Sciatic nerve (tissue), 2 donors: ENCODE data around the gene OMG. TPM values are rescaled to one million over a fixed set of nuclear protein-coding genes. Genes with fewer than 3 reads are reported as not detected.
"Not testable (repeated sequence)": the region's sequence is repeated elsewhere in the genome, so short reads cannot be mapped to it uniquely, and the experiment has no call there.

Experiments
- ATAC-seq: fragments of 200-7000 bp; cut with Tn5 transposase; one replicate; pipeline ENCODE4 v1.9.1; 2020; ENCODE audit warnings: mild to moderate bottlenecking, moderate library complexity
- DNase-seq: peaks from one replicate; pipeline ENCODE4 v3.0.0-alpha.2; 2020; ENCODE audit warnings: low spot score
- intact Hi-C: fragments of 100-400 bp; cut with DNase I; formaldehyde crosslinking; loops from one replicate; pipeline ENCODE4 v1.14.2; 2022
- total RNA-seq: library from RNA; stranded (reverse); fragmentation: NEBNext Ultra II Directional; extraction: Animal tissue kit (Norgen Biotek cat#: 25700); gene quantifications from one replicate; pipeline ENCODE4 v1.2.1, GENCODE V29; 2021
- donor health status: DM: no; HTN: no; CAD: no.
- donor health status: DM: no; HTN: no; CAD: no.

Gene OMG
- total RNA-seq, 1 donor from 2014 or later = 0.94 TPM

DNA sequence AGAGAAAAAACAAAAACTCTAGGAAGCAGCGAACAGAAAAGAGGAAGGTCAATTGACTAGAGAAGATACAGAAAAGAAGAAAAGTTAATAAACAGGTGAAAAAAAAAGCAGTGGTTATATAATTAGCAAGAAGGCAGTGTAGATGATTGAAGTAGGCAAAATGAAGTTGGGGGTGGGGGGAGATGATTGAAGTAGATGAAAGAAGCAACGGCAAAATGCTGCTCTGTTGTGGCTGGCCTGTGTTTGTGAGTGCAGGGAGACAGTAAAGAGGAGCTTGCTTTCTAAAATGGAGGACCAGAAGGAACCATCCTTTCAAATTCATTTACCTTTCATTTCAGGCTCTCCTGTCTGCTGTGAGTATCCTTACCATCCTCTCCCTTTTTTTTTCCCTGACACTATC is 13.2 kb upstream of the OMG start:
- intact Hi-C loops = no loop called here
- no peak for ATAC-seq
- no peak for DNase-seq

DNA sequence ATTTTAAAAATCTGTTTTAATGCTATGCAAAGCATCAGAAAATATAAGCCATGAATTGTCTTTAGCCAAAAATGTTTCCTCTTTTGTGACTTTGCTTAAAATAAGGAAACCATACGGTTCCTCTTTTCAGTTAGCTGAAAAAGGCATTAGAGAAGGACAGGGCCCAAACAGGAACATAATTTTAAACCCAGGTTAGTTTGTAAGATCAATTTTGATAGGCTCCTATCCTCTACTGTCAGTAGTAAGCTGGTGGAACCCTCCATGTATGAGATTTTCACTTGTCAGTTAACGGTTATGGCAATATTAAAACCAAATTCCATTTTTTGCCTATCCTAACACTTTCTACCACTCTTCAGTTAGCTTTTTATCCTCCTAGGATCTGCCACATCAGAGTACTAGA is 12.5 kb upstream of the OMG start:
- intact Hi-C loops = no loop called here
- ATAC-seq = peak; percentile 68

DNA sequence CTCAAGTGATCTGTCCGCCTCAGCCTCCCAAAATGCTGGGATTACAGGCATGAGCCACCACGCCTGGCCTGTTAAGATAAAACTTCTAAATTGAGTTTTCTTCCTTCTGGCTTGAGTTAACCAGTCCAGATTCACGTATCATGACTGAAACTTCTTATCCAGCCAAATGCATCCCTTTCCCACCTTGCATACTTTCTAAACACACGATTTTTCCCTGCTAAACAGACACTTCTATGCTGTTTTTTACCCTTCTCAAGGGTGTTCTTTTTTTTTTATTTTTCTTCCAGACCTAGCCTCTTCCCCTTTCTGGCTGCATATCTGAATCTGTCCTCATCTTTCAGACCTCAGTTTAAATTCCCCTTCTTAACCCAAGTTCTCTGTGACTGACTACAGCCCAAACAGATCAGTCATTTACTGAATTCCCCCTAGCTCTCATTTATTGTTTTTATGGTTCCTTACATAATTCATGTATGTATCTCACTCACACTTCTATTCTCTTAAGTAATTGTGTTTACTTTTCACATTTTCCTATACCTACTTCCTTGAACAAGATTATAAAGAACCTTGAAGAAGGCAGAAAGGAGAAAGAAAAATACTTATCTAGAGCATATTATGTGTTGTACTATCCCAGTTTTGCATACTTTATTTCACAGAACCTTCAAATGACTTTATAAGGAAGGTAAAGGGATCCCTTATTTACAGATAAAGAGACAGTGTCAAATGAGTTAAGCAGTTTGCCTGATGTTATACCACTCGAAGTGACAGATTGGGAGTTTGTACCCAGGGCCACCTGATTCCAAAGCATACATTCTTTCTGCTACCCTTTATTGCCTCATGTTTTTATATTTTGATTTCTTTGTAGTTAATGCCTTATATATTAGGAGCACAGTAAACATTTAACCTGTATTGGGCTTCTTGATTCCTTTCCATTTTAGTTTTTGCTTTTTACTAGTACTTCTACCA is 11.6 kb upstream of the OMG start:
- intact Hi-C loops = no loop called here
- no peak for DNase-seq
- no peak for ATAC-seq

More for the DNA sequence above, 12.5 kb upstream of the OMG start:
- DNase-seq = no peak

DNA sequence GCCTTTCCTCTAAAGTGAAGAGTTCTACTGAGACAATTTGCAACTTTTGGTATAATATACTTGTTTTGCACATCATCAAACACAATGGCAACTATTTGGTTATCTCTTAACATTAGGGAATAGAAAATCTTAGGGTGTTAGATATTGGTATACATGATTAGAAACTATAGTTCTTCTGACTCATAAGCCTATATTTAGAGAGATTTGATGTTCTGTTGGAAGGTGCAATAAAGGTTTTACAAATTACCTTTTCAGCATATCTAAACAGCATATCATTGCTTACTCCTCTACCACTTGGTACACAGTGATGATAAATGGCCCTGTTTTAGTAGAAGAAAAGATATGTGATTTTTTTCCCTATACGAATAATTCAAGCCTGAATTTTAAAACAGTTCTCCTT is 10.6 kb upstream of the OMG start:
- intact Hi-C loops = no loop called here
- DNase-seq (no peak), ATAC-seq (no peak)

DNA sequence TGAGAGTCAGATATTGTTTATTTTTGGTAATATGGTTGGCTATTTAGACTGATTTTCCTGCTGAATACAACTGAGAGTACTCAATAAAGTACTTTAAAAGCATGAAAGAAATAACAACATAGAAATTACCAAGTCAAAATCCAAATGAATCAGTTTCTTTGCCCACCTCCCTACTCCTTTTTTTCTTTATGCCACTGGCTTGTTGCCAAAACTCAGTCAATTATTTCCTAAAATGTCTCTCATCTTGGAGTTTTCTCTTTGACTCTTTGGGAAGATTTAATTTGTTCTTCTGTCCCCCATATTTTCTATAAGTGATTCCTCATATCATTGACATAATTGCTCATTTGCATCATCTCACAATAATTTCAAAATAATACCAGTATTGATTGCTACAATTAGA is 2.6 kb upstream of the OMG start:
- intact Hi-C loops = no loop called here
- ATAC-seq = no peak

DNA sequence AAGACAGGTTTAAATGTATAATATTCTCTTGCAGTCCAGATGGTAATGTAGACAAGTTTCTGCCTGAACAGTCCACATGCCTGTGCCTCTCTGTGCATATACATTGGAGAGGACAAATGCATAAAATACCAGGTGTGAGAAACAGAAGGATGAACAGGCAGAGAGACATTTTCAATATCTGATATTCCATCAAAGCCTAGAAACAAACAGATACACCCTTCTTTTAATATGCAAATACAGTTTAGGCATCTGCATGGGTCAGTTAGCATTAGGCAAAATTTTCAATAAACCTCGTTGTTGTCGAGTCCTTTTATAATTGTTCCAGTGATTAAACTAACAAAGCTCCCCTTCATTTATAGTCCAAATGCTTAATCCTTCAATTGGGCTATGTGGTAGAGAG is 897 bp downstream of the OMG start:
- DNase-seq = no peak
- ATAC-seq = no peak
- intact Hi-C loops = no loop called here

More for the DNA sequence above, 2.6 kb upstream of the OMG start:
- no peak for DNase-seq

DNA sequence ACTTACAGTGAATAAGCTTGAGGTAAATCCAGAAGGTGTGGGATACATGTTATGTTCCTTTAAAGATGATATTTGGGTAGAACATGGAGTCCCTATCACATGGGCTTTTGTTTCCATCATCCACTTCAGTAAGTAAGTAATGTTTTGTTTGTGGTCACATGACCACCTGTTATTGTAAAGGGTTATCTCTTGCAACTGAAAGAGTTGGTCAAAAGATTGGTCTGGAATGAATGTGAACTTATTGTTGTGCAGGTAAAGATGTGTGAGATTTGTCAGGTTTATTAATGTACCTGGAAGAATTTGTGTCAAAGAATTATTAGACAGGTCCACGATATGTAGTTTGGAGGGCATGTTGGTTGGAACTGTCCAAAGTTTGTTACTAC is 1.6 kb downstream of the OMG start:
- intact Hi-C loops = no loop called here
- DNase-seq = no peak
- ATAC-seq = no peak

DNA sequence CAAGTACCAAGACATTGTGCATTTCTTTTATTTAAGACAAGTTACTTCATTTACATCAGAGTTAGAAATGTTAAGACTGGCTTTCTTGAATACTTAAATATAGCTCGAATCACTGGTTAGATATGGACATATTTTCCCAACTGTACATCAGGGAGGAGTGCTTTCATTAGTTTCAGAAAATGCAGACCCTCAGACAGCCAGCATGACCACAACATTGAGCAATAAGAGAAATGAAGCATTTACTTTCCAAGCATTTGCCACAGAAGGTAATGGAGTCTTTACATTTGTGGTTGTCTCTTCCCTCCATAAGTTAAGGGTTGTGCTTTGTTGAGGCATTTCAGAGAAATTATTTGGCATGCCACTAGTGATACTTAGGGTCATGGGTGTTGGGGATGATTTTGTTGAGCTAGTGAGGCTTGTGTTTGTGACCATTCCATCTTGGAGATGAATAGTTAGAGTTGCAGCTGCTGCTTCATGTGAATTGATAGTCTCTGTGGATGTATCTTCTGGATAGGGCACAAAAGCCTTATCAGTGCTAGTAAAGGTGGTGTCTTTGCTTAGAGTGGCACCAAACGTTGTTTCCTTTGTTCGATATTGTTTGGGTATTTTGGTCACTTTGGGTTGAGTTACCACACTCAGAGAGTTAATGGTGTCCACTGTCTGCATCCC is 2.1 kb downstream of the OMG start:
- no peak for ATAC-seq
- DNase-seq = no peak
- intact Hi-C loops = no loop called here

DNA sequence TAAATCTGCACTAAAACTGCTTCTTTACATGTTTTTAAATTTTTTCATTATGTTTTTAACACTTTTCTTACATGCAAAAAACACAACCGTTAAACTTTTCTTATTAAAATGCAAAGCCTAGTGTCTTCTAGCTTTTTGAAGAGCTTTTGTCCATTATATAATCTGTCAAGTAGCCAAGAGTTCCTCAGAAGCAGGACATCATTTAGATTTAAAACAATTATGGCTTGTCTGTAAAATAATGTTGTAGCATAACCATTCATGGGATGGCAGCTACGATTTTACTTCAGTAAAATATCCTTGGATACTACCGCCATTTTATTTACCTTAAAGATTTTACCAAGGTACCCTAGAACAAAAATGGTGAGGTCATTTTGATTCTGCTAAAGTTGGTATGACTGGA is 2.8 kb downstream of the OMG start:
- DNase-seq = no peak
- ATAC-seq = no peak
- intact Hi-C loops = no loop called here

DNA sequence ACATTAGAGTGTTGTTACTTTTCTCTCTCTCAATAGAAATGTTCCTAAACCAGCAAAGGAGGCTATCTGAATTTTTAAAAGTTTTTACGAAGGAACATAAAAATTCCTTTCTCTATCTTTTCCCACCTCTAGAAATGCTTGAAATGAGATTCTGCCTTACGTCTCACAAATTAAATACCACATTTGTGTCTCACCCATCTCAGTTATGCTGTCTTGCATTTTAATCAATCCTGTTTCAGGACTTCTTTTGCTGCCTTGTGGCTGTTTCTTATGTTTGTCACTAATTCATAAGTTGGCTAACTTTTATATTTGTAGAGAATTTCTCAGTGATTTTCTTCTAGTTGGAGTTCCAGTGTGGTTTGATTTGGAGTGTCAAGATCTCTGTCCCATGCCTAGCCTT is 3.5 kb downstream of the OMG start:
- intact Hi-C loops = no loop called here
- DNase-seq (no peak), ATAC-seq (no peak)

DNA sequence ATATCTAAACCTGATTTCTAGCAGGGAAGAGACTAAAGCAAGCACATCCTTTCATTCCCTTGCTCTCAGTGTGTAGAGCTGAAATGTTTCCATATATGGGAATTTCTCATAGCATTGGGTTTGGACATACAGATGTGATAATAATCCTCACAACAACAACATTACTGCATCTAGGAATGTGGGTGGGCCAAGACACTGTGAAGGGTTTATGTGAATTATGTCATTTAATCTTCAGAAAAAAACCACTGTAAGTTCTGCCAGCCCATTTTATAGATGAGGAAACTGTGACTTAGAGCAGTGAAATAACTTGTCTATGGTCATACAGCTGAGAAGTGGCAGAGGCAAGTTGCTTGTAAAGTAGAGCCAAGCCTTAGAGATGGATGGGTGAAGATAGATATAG is 5.2 kb downstream of the OMG start:
- ATAC-seq (no peak), DNase-seq (no peak)
- intact Hi-C loops = no loop called here

DNA sequence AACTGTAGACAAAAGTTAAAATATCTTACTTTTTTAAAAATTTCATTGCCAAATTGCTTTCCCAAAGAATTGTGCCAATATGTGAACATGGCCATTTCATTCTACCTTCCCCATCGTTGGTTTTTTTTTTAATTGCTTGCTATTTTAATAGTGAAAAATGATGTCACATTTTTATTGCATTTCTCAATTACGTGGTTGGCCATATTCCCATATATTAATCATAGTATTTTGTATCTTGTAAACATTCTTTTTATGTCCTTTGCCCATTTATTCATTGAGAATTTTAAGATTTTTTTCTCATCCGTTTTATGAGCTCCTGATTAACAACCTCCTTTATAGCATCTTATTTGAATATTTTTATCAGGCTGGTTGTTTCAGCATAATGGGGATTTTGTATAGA is 7.2 kb downstream of the OMG start:
- ATAC-seq (no peak), DNase-seq (no peak)
- intact Hi-C loops = no loop called here

DNA sequence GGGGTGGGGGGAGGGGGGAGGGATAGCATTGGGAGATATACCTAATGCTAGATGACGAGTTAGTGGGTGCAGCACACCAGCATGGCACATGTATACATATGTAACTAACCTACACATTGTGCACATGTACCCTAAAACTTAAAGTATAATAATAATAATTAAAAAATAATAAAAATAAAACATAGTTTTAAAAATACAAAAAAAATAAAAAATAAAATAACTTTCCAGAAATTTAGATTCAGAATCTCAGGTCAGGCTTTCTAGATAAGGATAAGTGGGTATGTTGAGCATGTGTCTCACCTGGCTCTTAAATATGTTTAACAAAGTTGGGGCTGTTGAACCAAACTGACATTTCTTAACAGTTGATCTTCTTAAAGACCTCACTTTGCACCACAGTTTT is 9.1 kb downstream of the OMG start:
- ATAC-seq, intact Hi-C loops, DNase-seq: not testable (repeated sequence)

DNA sequence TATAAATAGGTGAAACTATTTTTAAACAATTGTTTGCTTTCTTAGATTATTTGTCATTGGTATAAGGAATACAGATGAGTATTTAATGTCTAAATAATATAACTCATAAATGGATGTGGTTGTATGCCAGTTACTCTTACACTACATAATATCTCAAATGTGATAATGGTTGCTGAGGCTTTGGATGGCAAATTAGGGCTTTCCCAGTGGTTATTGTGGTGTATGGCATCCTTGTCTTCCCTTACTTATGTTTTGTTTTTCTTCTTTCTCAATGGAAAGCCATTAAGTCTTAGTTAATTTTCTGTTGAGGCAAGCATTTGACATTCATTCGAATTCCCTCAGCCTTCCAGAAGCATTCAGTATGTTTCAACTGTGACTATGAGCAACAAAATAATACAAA is 10.5 kb downstream of the OMG start:
- intact Hi-C loops = no loop called here
- DNase-seq (no peak), ATAC-seq (no peak)

DNA sequence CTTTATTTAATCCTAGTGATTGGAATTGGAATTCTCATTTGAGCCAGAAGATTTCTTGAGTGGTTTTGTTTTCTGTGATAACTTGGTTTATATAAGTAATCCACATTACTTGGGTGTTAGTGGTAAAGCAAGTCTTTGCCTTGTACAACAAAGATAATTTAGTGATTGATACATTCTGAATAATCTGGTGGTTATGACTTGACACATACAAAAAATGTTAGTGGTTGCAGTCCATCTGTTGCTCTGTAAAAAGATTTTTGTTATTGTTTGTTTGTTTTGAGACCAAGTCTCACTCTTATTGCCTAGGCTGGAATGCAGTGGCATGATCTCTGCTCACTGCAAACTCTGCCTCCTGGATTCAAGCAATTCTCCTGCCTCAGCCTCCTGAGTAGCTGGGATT is 13.2 kb downstream of the OMG start:
- intact Hi-C loops = no loop called here
- no peak for ATAC-seq
- no peak for DNase-seq

DNA sequence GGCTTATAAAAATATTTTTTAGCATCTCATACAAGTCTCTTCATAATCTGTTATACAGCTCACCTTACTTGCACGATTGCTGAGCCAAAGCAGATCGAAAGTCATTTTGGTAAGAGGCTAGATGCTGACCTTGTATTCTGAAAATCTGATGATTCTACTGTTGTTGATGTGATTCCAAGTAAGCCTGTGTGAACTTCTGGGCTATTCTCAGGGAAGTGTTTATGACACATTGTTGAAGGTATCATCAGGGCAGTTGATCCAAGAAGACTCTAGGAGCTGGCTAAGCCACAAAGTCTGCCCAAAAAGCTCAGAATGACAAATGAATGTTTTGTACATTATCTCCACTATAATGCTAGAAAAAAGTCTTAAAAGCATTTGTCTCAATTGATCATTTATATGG is 16.0 kb downstream of the OMG start:
- DNase-seq (no peak), ATAC-seq (no peak)
- intact Hi-C loops = no loop called here

DNA sequence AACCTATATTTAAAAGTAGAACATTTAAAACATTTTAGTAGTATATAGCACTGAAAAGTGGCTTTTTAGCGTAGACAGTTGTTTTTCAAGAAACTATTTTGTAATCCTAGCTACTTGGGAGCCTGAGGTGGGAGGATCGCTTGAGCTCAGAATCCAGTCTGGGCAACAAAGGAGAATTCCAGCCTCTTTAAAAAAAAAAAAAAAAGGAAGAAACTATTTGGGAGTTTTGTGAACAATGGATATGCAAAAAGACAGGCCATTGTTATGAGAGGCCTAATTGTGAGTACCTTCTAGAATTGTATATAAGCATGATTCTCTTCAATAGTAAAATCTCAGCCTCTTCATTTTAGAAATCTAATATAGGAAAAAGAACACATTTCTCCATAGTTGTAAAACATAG is 17.6 kb downstream of the OMG start:
- intact Hi-C loops = no loop called here
- DNase-seq = no peak
- no peak for ATAC-seq

DNA sequence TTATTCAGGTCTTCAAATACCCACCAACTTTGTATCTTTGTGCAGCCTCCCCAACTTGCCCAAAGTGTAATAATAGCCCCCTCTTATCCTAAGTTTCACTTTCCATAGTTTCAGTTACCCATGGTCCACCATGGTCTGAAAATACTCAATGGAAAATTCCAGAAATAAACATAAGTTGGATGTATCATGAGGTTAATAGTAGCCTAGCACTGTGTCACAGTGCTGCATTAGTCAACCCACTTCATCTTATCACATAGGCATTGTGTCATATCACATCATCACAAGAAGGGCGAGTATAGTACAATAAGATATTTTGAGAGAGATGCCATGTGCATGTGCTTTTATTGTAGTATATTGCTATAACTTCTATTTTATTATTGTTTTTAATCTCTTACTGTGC is 21.9 kb downstream of the OMG start:
- intact Hi-C loops = no loop called here
- ATAC-seq (no peak), DNase-seq (no peak)

DNA sequence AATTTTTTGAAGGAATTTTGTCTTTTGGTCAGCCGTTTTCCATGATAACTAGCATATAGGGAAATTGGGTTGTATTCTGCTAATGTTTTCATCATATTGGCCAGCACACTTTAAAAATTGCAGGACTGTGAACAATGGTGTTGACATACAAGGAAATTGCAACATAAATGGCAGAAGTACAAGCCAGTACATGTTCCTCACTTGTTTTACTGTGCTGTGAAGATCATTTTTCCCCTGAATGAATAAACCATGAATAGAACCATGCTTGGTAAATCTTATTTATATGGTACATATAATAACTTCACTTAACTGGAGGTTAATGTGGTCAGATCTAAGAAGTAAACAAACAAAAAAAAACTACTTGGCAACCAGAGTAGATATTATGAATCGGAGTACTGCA is 22.8 kb downstream of the OMG start:
- peak; percentile 85 for ATAC-seq
- intact Hi-C loops = no loop called here
- no peak for DNase-seq

DNA sequence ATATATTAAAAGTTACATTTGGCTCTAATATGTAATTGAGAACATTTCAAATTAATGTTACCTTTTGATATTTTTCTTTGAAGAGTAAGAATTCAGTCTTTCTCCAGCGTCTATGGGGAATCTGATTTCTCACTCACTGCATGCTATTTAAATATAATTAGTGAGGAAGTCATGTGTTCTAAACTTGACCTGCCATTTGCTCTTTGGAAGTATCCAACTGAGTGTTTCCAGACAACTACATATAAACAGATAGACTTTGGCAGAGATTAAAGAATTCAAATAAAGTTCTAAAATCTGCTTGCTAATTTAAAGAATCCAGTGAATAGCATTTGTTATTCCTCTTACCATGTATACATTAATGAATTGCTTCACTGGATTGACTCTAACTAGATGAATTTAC is 23.5 kb downstream of the OMG start:
- DNase-seq = no peak
- intact Hi-C loops = no loop called here
- no peak for ATAC-seq

DNA sequence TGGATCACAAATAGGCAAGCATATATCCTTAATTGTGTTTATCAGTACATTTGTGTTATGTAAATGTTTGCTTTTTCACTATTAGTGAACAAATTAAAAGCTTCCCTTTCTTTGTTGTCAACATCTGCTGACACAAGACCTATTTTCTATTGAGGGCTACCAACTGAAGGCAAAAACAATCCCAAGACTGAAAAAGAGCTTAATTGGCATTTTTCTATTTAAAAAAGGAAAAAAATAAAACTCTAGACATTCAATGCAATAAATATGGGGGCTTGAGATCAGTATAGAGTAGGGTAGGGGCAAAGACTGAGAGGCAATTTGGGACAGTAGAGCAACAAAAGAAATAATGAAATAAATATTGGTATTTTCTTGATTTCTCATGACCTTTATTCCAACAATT is 24.2 kb downstream of the OMG start:
- intact Hi-C loops = no loop called here
- ATAC-seq (no peak), DNase-seq (no peak)
